HepG2 (cell line): ENCODE results near the gene IRGQ. TPM values are rescaled to one million over a fixed set of nuclear protein-coding genes. Genes with fewer than 3 reads are reported as not detected.

Source experiments
- ATAC-seq: fragments of 200-7000 bp; cut with Tn5 transposase; 3 replicates; pipeline ENCODE4 v1.9.1; 2020; ENCODE audit warnings: mild to moderate bottlenecking, moderate library complexity
- BruUV-seq: library from RNA; stranded (reverse); fragments of 400-500 nt; replicated peaks from 2 replicates; lab custom pipeline; 2021; lab: Mats Ljungman, UMichigan
- CTCF ChIA-PET: fragments of 300-600 bp; formaldehyde crosslinking; extraction: SDS; loops from one replicate; lab custom pipeline; 2021; ENCODE audit warnings: low total read pairs, inconsistent platforms, low intra/inter-chr PET ratio; lab: Yijun Ruan, JAX
- POLR2A ChIA-PET: fragments of 350-600 bp; sonication (Branson Sonifier 250); formaldehyde crosslinking; loops from one replicate; lab custom pipeline; 2020; ENCODE audit warnings: antibody characterized with exemption, inconsistent platforms; lab: Yijun Ruan, JAX
- DNase-seq: peaks from one replicate; pipeline ENCODE4 v3.0.0-alpha.2; 2015; ENCODE audit warnings: low spot score
- FAIRE-seq: peaks from 3 replicates; lab custom pipeline; 2011; peaks lifted over from hg19 to GRCh38; lab: Jason Lieb, UNC
- H2AFZ ChIP-seq: one replicate; pipeline ENCODE4 v1.6.1; 2011; ENCODE audit warnings: low read length, inconsistent platforms
- H3K27ac ChIP-seq: fragments of 300-600 bp; 3 replicates; pipeline ENCODE4 v1.8.0; 2011; ENCODE audit warnings: mixed run types, mild to moderate bottlenecking, mixed read lengths, low read length, inconsistent platforms; ENCODE audit not compliant: insufficient read depth; ENCODE audit errors: extremely low read length
- H3K27me3 ChIP-seq, 2 experiments: fragments of 200-600 bp in 1 of 2; 2 replicates in 1 of 2; 3 replicates in 1 of 2; pipeline versions ENCODE4 v1.6.0 to v1.8.0; 2011; ENCODE audit warnings: low read length in 2 of 2, mild to moderate bottlenecking in 2 of 2, moderate library complexity in 2 of 2, inconsistent platforms in 1 of 2; ENCODE audit not compliant: insufficient read depth in 2 of 2, control insufficient read depth in 1 of 2
- H3K36me3 ChIP-seq, 2 experiments: fragments of 200-600 bp in 1 of 2; replicated peaks in 1 of 2; 2 replicates in 1 of 2; 3 replicates in 1 of 2; pipeline versions ENCODE4 v1.5.1 to v1.8.0; 2011; ENCODE audit warnings: low read length in 2 of 2, inconsistent platforms in 1 of 2; ENCODE audit not compliant: insufficient read depth in 2 of 2, control insufficient read depth in 1 of 2
- H3K4me1 ChIP-seq: 2 replicates; pipeline ENCODE4 v1.5.1; 2012; ENCODE audit warnings: low read length, inconsistent platforms; ENCODE audit not compliant: insufficient read depth
- H3K4me2 ChIP-seq: 2 replicates; pipeline ENCODE4 v1.6.0; 2011; ENCODE audit warnings: low read depth, low read length, inconsistent platforms
- H3K4me3 ChIP-seq, 3 experiments: fragments of 200-600 bp in 1 of 3; sonication (generic), shearing (Covaris generic) in 1 of 3; replicated peaks in 1 of 3; 2 replicates each; pipeline ENCODE4 v1.5.1; 2011 to 2016; ENCODE audit warnings: low read length in 3 of 3, inconsistent platforms in 2 of 3, low read depth in 2 of 3, mild to moderate bottlenecking in 2 of 3, control low read depth in 1 of 3, mixed read lengths in 1 of 3; ENCODE audit not compliant: insufficient read depth in 1 of 3
- H3K79me2 ChIP-seq: one replicate; pipeline ENCODE4 v1.6.1; 2011; ENCODE audit warnings: low read length, inconsistent platforms; ENCODE audit not compliant: insufficient read depth
- H3K9ac ChIP-seq: 2 replicates; pipeline ENCODE4 v1.6.0; 2011; ENCODE audit warnings: mild to moderate bottlenecking, low read depth, low read length, inconsistent platforms; ENCODE audit not compliant: insufficient read depth
- H3K9me3 ChIP-seq: 2 replicates; pipeline ENCODE4 v1.5.1; 2012; ENCODE audit warnings: mild to moderate bottlenecking, low read length
- H4K20me1 ChIP-seq: 2 replicates; pipeline ENCODE4 v1.6.0; 2011; ENCODE audit warnings: inconsistent platforms, mild to moderate bottlenecking, low read length, moderate library complexity; ENCODE audit not compliant: insufficient read depth
- CCDC6 ChIP-seq: sonication (generic); formaldehyde crosslinking; IDR thresholded peaks from 2 replicates; pipeline ENCODE4 v1.8.1; 2022; ENCODE audit warnings: mild to moderate bottlenecking, missing genetic modification reagents, moderate library complexity
- KDM5A ChIP-seq: fragments of 200-600 bp; sonication (generic); IDR thresholded peaks from 2 replicates; pipeline ENCODE4 v1.7.0; 2018; ENCODE audit warnings: antibody characterized with exemption, mild to moderate bottlenecking, low read length, borderline replicate concordance
- NR2F6 ChIP-seq, 2 experiments: IDR thresholded peaks; 2 replicates each; pipeline ENCODE4 v1.6.1; 2016; ENCODE audit warnings: antibody characterized with exemption in 1 of 2, mild to moderate bottlenecking in 1 of 2
- ZNF407 ChIP-seq: sonication (generic); formaldehyde crosslinking; IDR thresholded peaks from one replicate; pipeline ENCODE4 v1.5.1; 2020; ENCODE audit warnings: mild to moderate bottlenecking, missing genetic modification reagents; ENCODE audit errors: not compliant biosample characterization
- WGBS: methylation state at CpG from one replicate; pipeline ENCODE4 v1.1.6; 2017; ENCODE audit warnings: low lambda C conversion rate; 5-methylcytosine and 5-hydroxymethylcytosine counted together
- in situ Hi-C: cut with HindIII; loops from 2 replicates; pipeline ENCODE4 v1.10.0; 2017; ENCODE audit warnings: low pct_unique_long_range_greater_than_20kb; ENCODE audit not compliant: extremely low pct_ligation_motif_present
- intact Hi-C: fragments of 100-400 bp; cut with micrococcal nuclease; formaldehyde crosslinking; loops from one replicate; pipeline ENCODE4 v1.10.0; 2022; ENCODE audit not compliant: unreplicated experiment
- polyA plus RNA-seq, 8 experiments: library from polyadenylated mRNA; depleted of rRNA in 3 of 8; stranded (reverse) in 7 of 8; unstranded in 1 of 8; fragments of >200 nt; fragmentation: Illumina TruSeq in 4 of 8; extraction: Trizol in 4 of 8; gene quantifications; 2 replicates each; pipeline versions ENCODE4 v1.2.1 to v1.2.3, GENCODE V29; 2011 to 2016; ENCODE audit warnings: low read depth in 4 of 8, missing spikeins in 1 of 8, mixed read lengths in 1 of 8; ENCODE audit not compliant: insufficient read depth in 1 of 8
- total RNA-seq, 5 experiments: library from RNA; depleted of rRNA; stranded (reverse); fragments of >200 nt; fragmentation: Illumina TruSeq; extraction: Trizol; gene quantifications; 2 replicates each; pipeline ENCODE4 v1.2.3, GENCODE V29; 2016; ENCODE audit warnings: low read depth in 1 of 5
- TF ChIP-seq, protein P1 (sequence below): sonication (generic); formaldehyde crosslinking; IDR thresholded peaks from 2 replicates; pipeline ENCODE4 v1.5.1; 2020; ENCODE audit warnings: mild to moderate bottlenecking, missing genetic modification reagents, borderline replicate concordance

IRGQ gene
- total and polyA plus RNA-seq, 2 of the 13 experiments (the other 11 are each of a cell fraction or from before 2014, with no cell fraction given), result 11.6 to 12.4 TPM

GRCh38 chr19:43607238-43608205 is 11.6 kb upstream of the IRGQ start (continued):
- TF ChIP-seq, protein P1, sequence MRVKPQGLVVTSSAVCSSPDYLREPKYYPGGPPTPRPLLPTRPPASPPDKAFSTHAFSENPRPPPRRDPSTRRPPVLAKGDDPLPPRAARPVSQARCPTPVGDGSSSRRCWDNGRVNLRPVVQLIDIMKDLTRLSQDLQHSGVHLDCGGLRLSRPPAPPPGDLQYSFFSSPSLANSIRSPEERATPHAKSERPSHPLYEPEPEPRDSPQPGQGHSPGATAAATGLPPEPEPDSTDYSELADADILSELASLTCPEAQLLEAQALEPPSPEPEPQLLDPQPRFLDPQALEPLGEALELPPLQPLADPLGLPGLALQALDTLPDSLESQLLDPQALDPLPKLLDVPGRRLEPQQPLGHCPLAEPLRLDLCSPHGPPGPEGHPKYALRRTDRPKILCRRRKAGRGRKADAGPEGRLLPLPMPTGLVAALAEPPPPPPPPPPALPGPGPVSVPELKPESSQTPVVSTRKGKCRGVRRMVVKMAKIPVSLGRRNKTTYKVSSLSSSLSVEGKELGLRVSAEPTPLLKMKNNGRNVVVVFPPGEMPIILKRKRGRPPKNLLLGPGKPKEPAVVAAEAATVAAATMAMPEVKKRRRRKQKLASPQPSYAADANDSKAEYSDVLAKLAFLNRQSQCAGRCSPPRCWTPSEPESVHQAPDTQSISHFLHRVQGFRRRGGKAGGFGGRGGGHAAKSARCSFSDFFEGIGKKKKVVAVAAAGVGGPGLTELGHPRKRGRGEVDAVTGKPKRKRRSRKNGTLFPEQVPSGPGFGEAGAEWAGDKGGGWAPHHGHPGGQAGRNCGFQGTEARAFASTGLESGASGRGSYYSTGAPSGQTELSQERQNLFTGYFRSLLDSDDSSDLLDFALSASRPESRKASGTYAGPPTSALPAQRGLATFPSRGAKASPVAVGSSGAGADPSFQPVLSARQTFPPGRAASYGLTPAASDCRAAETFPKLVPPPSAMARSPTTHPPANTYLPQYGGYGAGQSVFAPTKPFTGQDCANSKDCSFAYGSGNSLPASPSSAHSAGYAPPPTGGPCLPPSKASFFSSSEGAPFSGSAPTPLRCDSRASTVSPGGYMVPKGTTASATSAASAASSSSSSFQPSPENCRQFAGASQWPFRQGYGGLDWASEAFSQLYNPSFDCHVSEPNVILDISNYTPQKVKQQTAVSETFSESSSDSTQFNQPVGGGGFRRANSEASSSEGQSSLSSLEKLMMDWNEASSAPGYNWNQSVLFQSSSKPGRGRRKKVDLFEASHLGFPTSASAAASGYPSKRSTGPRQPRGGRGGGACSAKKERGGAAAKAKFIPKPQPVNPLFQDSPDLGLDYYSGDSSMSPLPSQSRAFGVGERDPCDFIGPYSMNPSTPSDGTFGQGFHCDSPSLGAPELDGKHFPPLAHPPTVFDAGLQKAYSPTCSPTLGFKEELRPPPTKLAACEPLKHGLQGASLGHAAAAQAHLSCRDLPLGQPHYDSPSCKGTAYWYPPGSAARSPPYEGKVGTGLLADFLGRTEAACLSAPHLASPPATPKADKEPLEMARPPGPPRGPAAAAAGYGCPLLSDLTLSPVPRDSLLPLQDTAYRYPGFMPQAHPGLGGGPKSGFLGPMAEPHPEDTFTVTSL (CRISPR knock-in tag), result no peak
- no peak for TF ChIP-seq CCDC6 (CRISPR knock-in tag)

GRCh38 chr19:43606569-43607229 is 10.8 kb upstream of the IRGQ start:
- FAIRE-seq, result no peak
- intact Hi-C loops (no loop called here), in situ Hi-C loops (no loop called here)
- H3K4me1 ChIP-seq, result no peaks in the 10 kb centered on the region
- 98% methylated on average over 7 of the region's 7 CpGs for WGBS
- no TSS peak for BruUV-seq
- no peaks in the 10 kb centered on the region for H3K27me3 ChIP-seq
- ChIA-PET CTCF (no interaction called here), POLR2A (interaction anchor here (1.1 kb wide), 1 partner anchor 10 kb away, joined by 3 read pairs; no protein-coding TSS in a partner anchor)
- H3K4me2 ChIP-seq, result no peak overlapping the region
- no peak overlapping the region for H2AFZ ChIP-seq
- H4K20me1 ChIP-seq, result no peaks in the 10 kb centered on the region
- no peaks in the 10 kb centered on the region for H3K9me3 ChIP-seq
- H3K9ac ChIP-seq, result no peak overlapping the region
- DNase-seq, result no peak
- peaks cover 10 to 12% of the 10 kb centered on the region in 2 experiments for H3K36me3 ChIP-seq
- H3K4me3 ChIP-seq, result no peak overlapping the region
- H3K27ac ChIP-seq, result no peak overlapping the region
- ATAC-seq, result no peak
- no peaks in the 10 kb centered on the region for H3K79me2 ChIP-seq
- TF ChIP-seq KDM5A (no peak), ZNF407 (CRISPR knock-in tag) (no peak), NR2F6 (IDR thresholded peaks at IDR 0.05) (no peak), NR2F6 (CRISPR knock-in tag; IDR thresholded peaks at IDR 0.05) (no peak)
